Gastroesophageal sphincter (tissue), 4 donors: ENCODE results near the gene SPG7. TPM values are rescaled to one million over a fixed set of nuclear protein-coding genes. Genes with fewer than 3 reads are reported as not detected.

Experiments used
- ATAC-seq: fragments of 150-250 bp; one replicate; pipeline ENCODE4 v1.9.1; 2016; ENCODE audit warnings: mild to moderate bottlenecking, moderate library complexity
- H3K27ac ChIP-seq, 4 donors: fragments of 200-600 bp; sonication (generic) in 3 of 4; 1 replicate in 3 of 4; 2 replicates in 1 of 4; pipeline ENCODE4 v1.5.1; 2016 to 2019
- H3K27me3 ChIP-seq: fragments of 200-600 bp; sonication (generic); one replicate; pipeline ENCODE4 v1.5.1; 2019
- H3K36me3 ChIP-seq, 2 donors: fragments of 200-600 bp; sonication (generic); one replicate each; pipeline ENCODE4 v1.5.1; 2019; ENCODE audit warnings: control low read depth in 1 of 2
- H3K4me1 ChIP-seq, 3 donors: fragments of 200-600 bp; sonication (generic); 1 replicate in 2 of 3; 2 replicates in 1 of 3; pipeline ENCODE4 v1.5.1; 2016 to 2019; ENCODE audit warnings: control low read depth in 2 of 3
- H3K4me3 ChIP-seq, 2 donors: fragments of 200-600 bp; sonication (generic); one replicate each; pipeline ENCODE4 v1.5.1; 2019; ENCODE audit warnings: mild to moderate bottlenecking in 1 of 2, moderate library complexity in 1 of 2
- H3K9me3 ChIP-seq, 3 donors: fragments of 200-600 bp; sonication (generic); one replicate each; pipeline ENCODE4 v1.5.1; 2017 to 2019; ENCODE audit warnings: control low read depth in 2 of 3
- EP300 ChIP-seq: sonication (generic); formaldehyde crosslinking; IDR thresholded peaks from one replicate; pipeline ENCODE4 v1.6.1; 2017; ENCODE audit warnings: antibody characterized with exemption, mild to moderate bottlenecking
- POLR2A ChIP-seq, 2 donors: fragments of 450-650 bp; IDR thresholded peaks; one replicate each; pipeline ENCODE4 v1.6.1; 2017; ENCODE audit warnings: antibody characterized with exemption in 2 of 2, mild to moderate bottlenecking in 2 of 2, moderate library complexity in 1 of 2
- POLR2AphosphoS5 ChIP-seq: sonication (generic); formaldehyde crosslinking; IDR thresholded peaks from one replicate; pipeline ENCODE4 v1.6.1; 2017; ENCODE audit warnings: antibody characterized with exemption
- WGBS, 2 donors: methylation state at CpG; one replicate each; pipeline ENCODE4 v1.1.5; 2018; ENCODE audit warnings: low coverage in 1 of 2; 5-methylcytosine and 5-hydroxymethylcytosine counted together
- total RNA-seq, 4 donors: library from RNA; depleted of rRNA; stranded (reverse); fragments of >200 nt; gene quantifications; one replicate each; pipeline ENCODE4 v1.1.0, GENCODE V29; 2016
- TF ChIP-seq, protein P1 (sequence below), 4 experiments: fragments of 200-600 bp in 2 of 4; fragments of 450-650 bp in 2 of 4; sonication (generic) in 1 of 4; IDR thresholded peaks; one replicate each; pipeline ENCODE4 v1.5.1; 2017 to 2019; ENCODE audit warnings: antibody characterized with exemption in 4 of 4, mild to moderate bottlenecking in 2 of 4, moderate library complexity in 2 of 4

The SPG7 gene
- total RNA-seq, 4 donors from 2014 or later: 80.9 to 160 (median 98.2) TPM

DNA sequence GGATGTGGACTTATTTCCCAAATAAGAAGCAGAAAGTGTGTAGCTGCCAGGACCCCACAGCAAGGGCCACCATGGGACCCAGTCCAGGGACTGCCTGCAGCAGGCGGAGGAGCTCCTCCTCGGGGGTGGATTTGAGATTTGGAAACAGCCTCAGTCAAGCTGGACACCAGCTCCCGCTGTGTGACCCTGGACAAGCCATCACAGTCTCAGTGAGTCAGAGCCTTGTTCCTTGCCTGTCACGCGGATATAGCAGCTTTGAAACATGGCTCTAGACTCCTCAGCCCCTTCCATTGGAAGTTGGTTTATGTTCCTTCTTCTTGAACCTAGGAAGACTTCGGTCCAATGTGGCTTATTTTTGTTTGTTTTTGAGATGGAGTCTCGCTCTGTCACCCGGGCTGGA, 92.8 kb downstream of the SPG7 start:
- Histone ChIP-seq H3K27me3 (peaks cover 41% of the 10 kb centered on the region), H3K4me3 (no peak overlapping the region), H3K9me3 (no peaks in the 10 kb centered on the region), H3K27ac (no peak overlapping the region), H3K36me3 (no peaks in the 10 kb centered on the region), H3K4me1 (peaks cover 0 to 12% (median 0%) of the 10 kb centered on the region in 3 donors)
- TF ChIP-seq POLR2A (IDR thresholded peaks at IDR 0.05) (no peak), EP300 (no peak), POLR2AphosphoS5 (no peak)
- TF ChIP-seq, protein P1, sequence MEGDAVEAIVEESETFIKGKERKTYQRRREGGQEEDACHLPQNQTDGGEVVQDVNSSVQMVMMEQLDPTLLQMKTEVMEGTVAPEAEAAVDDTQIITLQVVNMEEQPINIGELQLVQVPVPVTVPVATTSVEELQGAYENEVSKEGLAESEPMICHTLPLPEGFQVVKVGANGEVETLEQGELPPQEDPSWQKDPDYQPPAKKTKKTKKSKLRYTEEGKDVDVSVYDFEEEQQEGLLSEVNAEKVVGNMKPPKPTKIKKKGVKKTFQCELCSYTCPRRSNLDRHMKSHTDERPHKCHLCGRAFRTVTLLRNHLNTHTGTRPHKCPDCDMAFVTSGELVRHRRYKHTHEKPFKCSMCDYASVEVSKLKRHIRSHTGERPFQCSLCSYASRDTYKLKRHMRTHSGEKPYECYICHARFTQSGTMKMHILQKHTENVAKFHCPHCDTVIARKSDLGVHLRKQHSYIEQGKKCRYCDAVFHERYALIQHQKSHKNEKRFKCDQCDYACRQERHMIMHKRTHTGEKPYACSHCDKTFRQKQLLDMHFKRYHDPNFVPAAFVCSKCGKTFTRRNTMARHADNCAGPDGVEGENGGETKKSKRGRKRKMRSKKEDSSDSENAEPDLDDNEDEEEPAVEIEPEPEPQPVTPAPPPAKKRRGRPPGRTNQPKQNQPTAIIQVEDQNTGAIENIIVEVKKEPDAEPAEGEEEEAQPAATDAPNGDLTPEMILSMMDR (IDR thresholded peaks at IDR 0.05): no peak
- WGBS, 2 donors: 65 to 71% methylated on average over 4 to 7 of the region's 8 CpGs
- ATAC-seq: no peak

DNA sequence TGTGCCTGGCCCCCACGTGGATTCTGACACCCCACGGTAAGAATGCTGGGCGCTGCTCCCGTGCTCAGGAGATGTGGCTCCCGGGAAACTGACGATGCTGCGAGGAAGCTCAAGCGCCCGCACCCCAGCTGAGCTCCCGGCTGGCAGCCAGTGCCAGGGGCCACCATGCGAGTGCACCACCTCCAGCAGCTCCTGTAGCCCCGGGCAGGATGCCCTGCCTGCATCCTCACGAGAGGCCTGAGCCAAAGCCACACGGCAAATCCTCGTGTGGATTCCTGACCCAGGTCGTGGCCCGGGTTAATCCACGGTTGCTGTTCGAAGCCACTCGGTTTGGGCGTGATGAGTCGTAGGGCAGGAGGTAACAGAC, 93.7 kb downstream of the SPG7 start:
- Histone ChIP-seq H3K27me3 (peaks cover 48% of the 10 kb centered on the region), H3K9me3 (no peaks in the 10 kb centered on the region), H3K4me3 (no peak overlapping the region), H3K36me3 (no peaks in the 10 kb centered on the region), H3K27ac (no peak overlapping the region), H3K4me1 (peaks cover 0 to 12% (median 0%) of the 10 kb centered on the region in 3 donors)
- WGBS, 2 donors: no CpG with 5 or more reads among the region's 22 CpGs
- ATAC-seq: no peak
- TF ChIP-seq EP300: no peak
- TF ChIP-seq POLR2AphosphoS5: no peak
- no peak for TF ChIP-seq POLR2A (IDR thresholded peaks at IDR 0.05)
- TF ChIP-seq, protein P1 (IDR thresholded peaks at IDR 0.05): no peak

DNA sequence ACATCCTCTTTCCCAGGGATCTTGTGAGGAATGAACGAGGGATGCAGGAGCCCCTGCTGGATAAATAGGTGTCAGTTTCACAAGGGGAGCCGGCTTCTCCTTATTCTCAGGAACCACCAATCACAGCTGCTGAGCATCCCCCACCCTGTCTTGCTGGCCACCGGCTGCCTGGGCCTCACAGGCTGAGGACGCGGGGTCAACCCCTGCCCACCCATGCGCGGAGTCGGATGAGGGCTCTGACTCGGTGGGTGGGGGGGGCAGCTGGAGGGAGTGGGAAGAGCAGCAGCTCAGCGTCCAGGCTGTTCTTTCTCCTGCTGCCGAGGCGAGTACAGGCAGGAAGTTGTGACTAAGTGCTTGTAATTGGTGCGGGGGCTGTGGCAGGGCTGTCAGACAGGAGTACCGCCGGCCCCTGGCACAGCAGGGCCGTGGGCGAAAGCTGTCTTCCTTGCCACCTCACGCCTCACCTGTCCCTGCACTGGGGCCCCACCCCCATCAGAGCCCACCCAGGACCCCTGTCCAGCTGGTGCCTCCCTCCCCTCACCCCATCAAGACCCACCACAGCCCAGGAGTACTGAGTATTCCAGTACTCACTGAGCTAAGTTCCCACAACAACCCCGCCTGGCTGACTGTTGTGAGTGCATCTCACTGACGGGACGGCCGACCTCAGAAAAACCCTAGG, 94.2 kb downstream of the SPG7 start:
- 5% methylated on average over 3 of the region's 22 CpGs; no CpG with 5 or more reads in 1 of the 2 donors for WGBS, 2 donors
- Histone ChIP-seq H3K27me3 (peaks cover 53% of the 10 kb centered on the region), H3K4me3 (no peak overlapping the region), H3K9me3 (no peaks in the 10 kb centered on the region), H3K27ac (no peak overlapping the region), H3K36me3 (no peaks in the 10 kb centered on the region), H3K4me1 (peaks cover 0 to 12% (median 0%) of the 10 kb centered on the region in 3 donors)
- ATAC-seq: no peak
- TF ChIP-seq POLR2A (IDR thresholded peaks at IDR 0.05): no peak
- TF ChIP-seq, protein P1 (IDR thresholded peaks at IDR 0.05): no peak
- no peak for TF ChIP-seq EP300
- TF ChIP-seq POLR2AphosphoS5: no peak

DNA sequence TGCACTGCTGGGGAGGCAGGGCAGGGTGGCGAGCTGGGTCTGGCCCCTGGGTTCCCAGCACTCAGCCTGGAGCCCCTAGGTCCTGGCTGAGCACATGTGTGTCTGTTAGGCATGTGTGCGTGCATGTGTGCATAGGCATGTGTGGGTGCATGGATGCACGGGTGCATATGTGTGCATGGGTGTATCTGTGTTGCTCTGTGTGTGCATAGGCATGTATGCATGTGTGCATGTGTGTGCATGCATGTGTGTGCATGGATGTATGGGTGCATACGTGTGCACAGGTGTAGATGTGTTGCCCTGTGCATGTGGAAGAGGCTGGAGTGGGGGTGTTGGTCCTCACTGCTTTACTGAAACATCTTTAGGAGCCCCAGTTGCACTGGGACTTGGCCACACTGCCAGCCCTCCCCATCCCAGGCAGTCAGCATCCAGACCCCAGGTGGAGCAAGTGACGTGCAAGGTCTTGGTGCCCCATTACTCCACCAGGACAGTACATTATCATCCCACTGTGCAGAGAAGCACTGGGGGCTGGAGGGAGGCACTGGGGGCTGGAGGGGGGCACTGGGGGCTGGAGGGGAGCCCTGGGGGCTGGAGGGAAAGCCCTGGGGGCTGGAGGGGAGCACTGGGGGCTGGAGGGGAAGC, 94.9 kb downstream of the SPG7 start:
- peaks cover 54% of the 10 kb centered on the region for H3K27me3 ChIP-seq
- 43% methylated on average over 3 of the region's 5 CpGs; no CpG with 5 or more reads in 1 of the 2 donors for WGBS, 2 donors
- no peak overlapping the region for H3K4me3 ChIP-seq
- no peaks in the 10 kb centered on the region for H3K9me3 ChIP-seq
- H3K4me1 ChIP-seq: peaks cover 0 to 12% (median 0%) of the 10 kb centered on the region in 3 donors
- ATAC-seq: no peak
- no peaks in the 10 kb centered on the region for H3K36me3 ChIP-seq
- TF ChIP-seq EP300: no peak
- TF ChIP-seq POLR2A (IDR thresholded peaks at IDR 0.05): no peak
- TF ChIP-seq, protein P1 (IDR thresholded peaks at IDR 0.05): no peak
- no peak for TF ChIP-seq POLR2AphosphoS5
- no peak overlapping the region for H3K27ac ChIP-seq

DNA sequence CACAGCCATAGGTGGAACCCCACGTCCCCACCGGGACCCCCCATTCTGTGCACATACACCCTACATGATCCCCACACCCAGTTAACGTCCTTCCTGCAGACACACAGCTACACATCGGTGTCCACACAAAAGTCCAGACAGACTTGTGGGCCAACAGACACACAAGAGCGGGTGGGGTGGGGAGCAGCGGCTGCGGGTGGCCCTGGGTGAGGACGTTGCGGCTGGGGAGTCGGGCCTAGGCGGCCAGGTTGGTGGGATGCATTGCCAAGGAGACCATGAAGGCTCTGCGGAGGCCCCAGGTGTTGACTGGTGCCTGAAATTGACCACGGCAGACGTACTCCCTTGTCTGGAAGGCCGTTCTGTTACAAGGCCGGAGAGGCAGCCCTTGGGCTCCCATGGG, 96.6 kb downstream of the SPG7 start:
- Histone ChIP-seq H3K27me3 (peaks cover 70% of the 10 kb centered on the region), H3K36me3 (no peaks in the 10 kb centered on the region), H3K9me3 (no peaks in the 10 kb centered on the region), H3K4me3 (no peak overlapping the region), H3K4me1 (peaks cover 0 to 12% (median 0%) of the 10 kb centered on the region in 3 donors), H3K27ac (no peak overlapping the region)
- WGBS, 2 donors: 80 to 88% methylated on average over 2 to 4 of the region's 16 CpGs
- ATAC-seq: no peak
- TF ChIP-seq EP300: no peak
